ENCODE measurements around the gene NEK8.
A peak's percentile ranks its signal among the peaks of the same experiment; 100 is the strongest.
"Not testable (repeated sequence)": the region's sequence is repeated elsewhere in the genome, so short reads cannot be mapped to it uniquely, and the experiment has no call there.

NEK8 gene

GRCh38 chr17:28765038-28765437 is 36.5 kb downstream of the NEK8 start:
- DNase-seq, result no peak

- peak in 1 of 5 experiments; percentile 41 for DNase-seq
These were observed 45.1 kb downstream of the NEK8 start for GRCh38 chr17:28773736-28774135.

GRCh38 chr17:28774206-28774605 is 45.6 kb downstream of the NEK8 start:
- DNase-seq, result no peak

- DNase-seq, result no peak
These were observed 48.6 kb downstream of the NEK8 start for GRCh38 chr17:28777178-28777577.

DNA sequence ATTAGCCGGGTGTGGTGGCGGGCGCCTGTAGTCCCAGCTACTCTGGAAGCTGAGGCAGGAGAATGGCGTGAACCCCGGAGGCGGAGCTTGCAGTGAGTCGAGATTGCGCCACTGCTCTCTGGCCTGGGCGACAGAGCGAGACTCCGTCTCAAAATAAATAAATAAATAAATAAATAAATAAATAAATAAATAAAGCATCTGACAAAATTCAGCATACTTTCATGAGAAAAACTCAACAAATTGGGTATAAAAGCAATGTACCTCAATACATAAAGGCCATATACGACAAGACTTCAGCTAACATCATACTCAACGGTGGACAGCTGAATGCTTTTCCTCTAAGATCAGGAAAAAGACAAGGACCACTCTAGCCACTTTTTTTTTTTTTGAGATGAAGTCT is 51.0 kb downstream of the NEK8 start:
- DNase-seq, result not testable (repeated sequence)

- no peak for DNase-seq
These were observed 54.6 kb downstream of the NEK8 start for GRCh38 chr17:28783161-28783560.

DNA sequence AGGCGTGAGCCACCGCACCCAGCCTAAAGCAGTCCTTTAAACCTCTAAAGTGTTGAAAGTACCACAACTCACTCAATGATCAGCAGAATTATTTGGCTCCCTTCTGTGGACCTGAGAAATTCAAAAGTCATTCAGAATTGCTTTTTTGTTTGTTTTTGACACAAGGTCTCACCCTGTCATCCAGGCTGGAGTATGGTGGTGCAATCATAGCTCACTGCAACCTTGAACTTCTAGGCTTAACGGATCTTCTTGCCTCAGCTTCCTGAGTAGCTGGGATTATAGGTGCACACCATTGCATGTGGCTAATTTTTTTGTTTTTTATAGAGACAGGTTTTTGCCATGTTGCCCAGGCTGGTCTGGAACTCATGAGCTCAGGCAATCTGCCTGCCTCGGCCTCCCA is 59.5 kb downstream of the NEK8 start:
- DNase-seq, result no peak
